ENCODE results near the gene SLIT3. TPM values are rescaled to one million over a fixed set of nuclear protein-coding genes. Genes with fewer than 3 reads are reported as not detected.
A peak's percentile ranks its signal among the peaks of the same experiment; 100 is the strongest.

The SLIT3 gene
- total and polyA plus RNA-seq, 4 donors: 4.6 to 48.5 (median 19.8) TPM

DNA sequence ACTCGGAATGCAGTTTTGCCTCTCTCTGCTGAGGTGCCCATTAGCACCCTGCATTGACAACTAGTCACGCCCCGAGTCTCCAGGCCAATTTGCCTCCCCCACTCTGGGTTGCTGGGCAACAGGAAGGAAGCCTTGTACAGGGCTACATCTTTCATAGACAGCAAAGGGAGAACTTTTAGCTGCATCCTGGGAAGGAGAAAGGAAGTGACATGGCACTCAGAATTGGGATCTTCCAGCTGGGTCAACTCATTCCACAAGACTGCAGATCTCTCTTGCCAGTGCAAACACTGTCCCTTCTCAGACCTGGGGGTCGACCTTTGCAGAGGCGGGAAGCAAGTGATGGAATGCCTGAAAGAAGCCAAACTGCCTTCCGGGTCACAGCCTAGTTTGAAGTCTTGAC lies 282.0 kb downstream of the SLIT3 start:
- no peak overlapping the region for H3K4me3 ChIP-seq
- peak overlapping the region in 1 of 2 donors; percentile 58 for H3K27ac ChIP-seq (ENCODE audit: low read depth in 1 of 2, low read length in 1 of 2)
- DNase-seq (peak; percentile 49 to 74 (median 57)), ATAC-seq (ENCODE audit: insufficient read depth, low FRiP score) (no peak)
- H3K27me3 ChIP-seq (ENCODE audit: control insufficient read depth in 3 of 3, insufficient read depth in 3 of 3, low read length in 2 of 3): no peaks in the 10 kb centered on the region
- no peaks in the 10 kb centered on the region for H3K36me3 ChIP-seq (ENCODE audit: control insufficient read depth in 4 of 4, insufficient read depth in 4 of 4, low read length in 4 of 4)
- peaks cover 0 to 9% (median 2%) of the 10 kb centered on the region in 5 donors for H3K4me1 ChIP-seq (ENCODE audit: control insufficient read depth in 5 of 5, insufficient read depth in 5 of 5, low read length in 5 of 5)
- whole genome bisulfite sequencing, 2 donors: 54 to 69% methylated on average over 6 of the region's 6 CpGs
- TF ChIP-seq, protein P1, sequence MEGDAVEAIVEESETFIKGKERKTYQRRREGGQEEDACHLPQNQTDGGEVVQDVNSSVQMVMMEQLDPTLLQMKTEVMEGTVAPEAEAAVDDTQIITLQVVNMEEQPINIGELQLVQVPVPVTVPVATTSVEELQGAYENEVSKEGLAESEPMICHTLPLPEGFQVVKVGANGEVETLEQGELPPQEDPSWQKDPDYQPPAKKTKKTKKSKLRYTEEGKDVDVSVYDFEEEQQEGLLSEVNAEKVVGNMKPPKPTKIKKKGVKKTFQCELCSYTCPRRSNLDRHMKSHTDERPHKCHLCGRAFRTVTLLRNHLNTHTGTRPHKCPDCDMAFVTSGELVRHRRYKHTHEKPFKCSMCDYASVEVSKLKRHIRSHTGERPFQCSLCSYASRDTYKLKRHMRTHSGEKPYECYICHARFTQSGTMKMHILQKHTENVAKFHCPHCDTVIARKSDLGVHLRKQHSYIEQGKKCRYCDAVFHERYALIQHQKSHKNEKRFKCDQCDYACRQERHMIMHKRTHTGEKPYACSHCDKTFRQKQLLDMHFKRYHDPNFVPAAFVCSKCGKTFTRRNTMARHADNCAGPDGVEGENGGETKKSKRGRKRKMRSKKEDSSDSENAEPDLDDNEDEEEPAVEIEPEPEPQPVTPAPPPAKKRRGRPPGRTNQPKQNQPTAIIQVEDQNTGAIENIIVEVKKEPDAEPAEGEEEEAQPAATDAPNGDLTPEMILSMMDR (IDR thresholded peaks at IDR 0.05; ENCODE audit: control extremely low read depth, extremely low read depth): no peak
- no peak overlapping the region for H3K9ac ChIP-seq (ENCODE audit: insufficient read depth in 1 of 2, low read length in 2 of 2)
- no peaks in the 10 kb centered on the region for H3K9me3 ChIP-seq (ENCODE audit: control insufficient read depth in 4 of 4, insufficient read depth in 3 of 4, low read length in 3 of 4)

DNA sequence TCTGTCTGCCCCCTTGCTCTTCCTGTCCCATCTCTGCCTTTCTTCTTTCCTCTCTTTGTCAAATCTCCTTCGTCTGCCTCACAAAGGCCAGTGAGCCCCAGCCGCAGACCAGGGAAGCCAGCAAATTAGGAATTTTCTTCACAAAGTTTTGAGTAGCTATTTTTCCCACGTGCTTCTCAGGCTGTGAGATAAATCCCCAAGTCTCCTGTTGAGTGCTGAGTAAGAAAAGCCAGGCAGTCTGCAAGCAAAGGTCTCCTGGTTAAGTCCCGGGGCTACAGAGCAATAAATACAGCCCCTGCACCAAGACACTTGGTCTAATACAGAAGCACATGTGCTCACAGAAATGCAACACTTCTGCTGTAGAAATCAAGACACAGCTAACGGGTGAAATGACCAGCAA lies 284.9 kb downstream of the SLIT3 start:
- Histone ChIP-seq H3K27me3 (ENCODE audit: control insufficient read depth in 3 of 3, insufficient read depth in 3 of 3, low read length in 2 of 3) (no peaks in the 10 kb centered on the region), H3K4me1 (ENCODE audit: control insufficient read depth in 5 of 5, insufficient read depth in 5 of 5, low read length in 5 of 5) (peaks cover 0 to 19% (median 4%) of the 10 kb centered on the region in 5 donors), H3K9ac (ENCODE audit: insufficient read depth in 1 of 2, low read length in 2 of 2) (no peak overlapping the region), H3K9me3 (ENCODE audit: control insufficient read depth in 4 of 4, insufficient read depth in 3 of 4, low read length in 3 of 4) (no peaks in the 10 kb centered on the region), H3K27ac (ENCODE audit: low read depth in 1 of 2, low read length in 1 of 2) (no peak overlapping the region), H3K36me3 (ENCODE audit: control insufficient read depth in 4 of 4, insufficient read depth in 4 of 4, low read length in 4 of 4) (no peaks in the 10 kb centered on the region), H3K4me3 (no peak overlapping the region)
- DNase-seq: peak in 1 of 3 donors; percentile 22
- no peak for ATAC-seq (ENCODE audit: insufficient read depth, low FRiP score)
- TF ChIP-seq, protein P1 (IDR thresholded peaks at IDR 0.05; ENCODE audit: control extremely low read depth, extremely low read depth): no peak
- WGBS, 2 donors: 55 to 63% methylated on average over 5 of the region's 5 CpGs

DNA sequence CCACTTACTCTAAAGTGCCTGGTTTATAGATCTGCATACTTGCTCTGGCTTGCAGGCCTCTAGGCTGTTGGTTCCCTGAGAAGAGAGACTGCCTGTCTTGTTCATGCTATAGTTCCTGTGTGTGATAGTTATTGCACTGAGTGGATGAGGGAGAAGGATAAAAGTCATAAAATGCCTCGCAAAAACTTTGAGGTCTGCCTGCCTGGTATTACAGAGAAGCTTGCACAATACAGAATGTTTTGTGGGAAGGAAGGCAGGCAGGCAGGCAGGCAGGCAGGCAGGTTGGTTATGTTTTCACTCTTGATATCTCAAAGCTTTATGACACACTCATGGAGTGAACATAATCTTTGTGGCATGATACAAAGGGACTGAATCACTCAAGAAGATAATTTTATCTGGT lies 287.1 kb downstream of the SLIT3 start:
- Histone ChIP-seq H3K9me3 (ENCODE audit: control insufficient read depth in 4 of 4, insufficient read depth in 3 of 4, low read length in 3 of 4) (no peaks in the 10 kb centered on the region), H3K27me3 (ENCODE audit: control insufficient read depth in 3 of 3, insufficient read depth in 3 of 3, low read length in 2 of 3) (no peaks in the 10 kb centered on the region), H3K4me3 (no peak overlapping the region), H3K27ac (ENCODE audit: low read depth in 1 of 2, low read length in 1 of 2) (no peak overlapping the region), H3K36me3 (ENCODE audit: control insufficient read depth in 4 of 4, insufficient read depth in 4 of 4, low read length in 4 of 4) (no peaks in the 10 kb centered on the region), H3K4me1 (ENCODE audit: control insufficient read depth in 5 of 5, insufficient read depth in 5 of 5, low read length in 5 of 5) (peaks cover 0 to 13% (median 3%) of the 10 kb centered on the region in 5 donors), H3K9ac (ENCODE audit: insufficient read depth in 1 of 2, low read length in 2 of 2) (no peak overlapping the region)
- ATAC-seq (ENCODE audit: insufficient read depth, low FRiP score) (no peak), DNase-seq (no peak)
- 61 to 64% methylated on average over 1 of the region's 1 CpG for WGBS, 2 donors
- TF ChIP-seq, protein P1 (IDR thresholded peaks at IDR 0.05; ENCODE audit: control extremely low read depth, extremely low read depth): no peak

DNA sequence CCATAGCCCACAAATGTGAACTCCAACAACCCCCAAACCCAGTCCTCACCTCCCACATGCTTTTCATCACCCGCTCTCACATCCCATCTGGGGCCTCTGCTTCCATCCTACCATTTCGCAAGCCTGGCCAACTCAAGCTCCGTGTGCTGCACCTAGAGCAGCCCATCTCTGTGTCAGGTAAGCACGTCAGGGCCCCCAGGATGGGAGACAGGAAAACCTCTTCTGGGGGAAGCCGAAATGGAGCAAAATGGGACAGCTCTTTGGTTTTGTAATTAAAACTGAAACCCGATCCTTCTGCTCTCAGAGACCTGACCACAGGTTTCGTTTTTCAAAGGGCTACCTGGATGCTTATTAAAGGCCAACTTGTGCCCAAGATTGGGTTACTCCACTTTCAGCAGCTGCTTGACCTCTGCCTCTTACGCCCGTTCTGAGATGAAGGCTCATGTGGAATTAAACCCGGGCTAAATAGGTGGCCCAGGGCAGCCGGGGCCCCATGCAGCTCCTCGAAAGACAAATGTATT lies 287.7 kb downstream of the SLIT3 start:
- Histone ChIP-seq H3K27me3 (ENCODE audit: control insufficient read depth in 3 of 3, insufficient read depth in 3 of 3, low read length in 2 of 3) (no peaks in the 10 kb centered on the region), H3K4me1 (ENCODE audit: control insufficient read depth in 5 of 5, insufficient read depth in 5 of 5, low read length in 5 of 5) (peaks cover 0 to 10% (median 2%) of the 10 kb centered on the region in 5 donors), H3K9me3 (ENCODE audit: control insufficient read depth in 4 of 4, insufficient read depth in 3 of 4, low read length in 3 of 4) (no peaks in the 10 kb centered on the region), H3K9ac (ENCODE audit: insufficient read depth in 1 of 2, low read length in 2 of 2) (no peak overlapping the region), H3K4me3 (no peak overlapping the region), H3K36me3 (ENCODE audit: control insufficient read depth in 4 of 4, insufficient read depth in 4 of 4, low read length in 4 of 4) (no peaks in the 10 kb centered on the region), H3K27ac (ENCODE audit: low read depth in 1 of 2, low read length in 1 of 2) (no peak overlapping the region)
- DNase-seq (no peak), ATAC-seq (ENCODE audit: insufficient read depth, low FRiP score) (no peak)
- TF ChIP-seq, protein P1 (IDR thresholded peaks at IDR 0.05; ENCODE audit: control extremely low read depth, extremely low read depth): no peak
- 75 to 82% methylated on average over 12 of the region's 12 CpGs for WGBS, 2 donors
